SJSA1 (cell line): ENCODE results near the gene FUT7. TPM values are rescaled to one million over a fixed set of nuclear protein-coding genes. Genes with fewer than 3 reads are reported as not detected.
"Not testable (repeated sequence)": the region's sequence is repeated elsewhere in the genome, so short reads cannot be mapped to it uniquely, and the experiment has no call there.

Source experiments
- DNase-seq, 2 experiments: peaks; one replicate each; pipeline ENCODE4 v3.0.0-alpha.2; 2015 to 2020; ENCODE audit warnings: low spot score in 2 of 2, low read depth in 1 of 2
- H3K27ac ChIP-seq: fragments of 250-450 bp; sonication (Bioruptor Pico); 2 replicates; pipeline ENCODE4 v1.5.1; 2020; ENCODE audit warnings: mild to moderate bottlenecking, moderate library complexity
- H3K27me3 ChIP-seq: fragments of 250-450 bp; sonication (Bioruptor Pico); replicated peaks from 2 replicates; pipeline ENCODE4 v1.5.1; 2020; ENCODE audit warnings: mild to moderate bottlenecking, moderate library complexity
- H3K36me3 ChIP-seq: fragments of 250-450 bp; sonication (Bioruptor Pico); 2 replicates; pipeline ENCODE4 v1.5.1; 2020; ENCODE audit warnings: mild to moderate bottlenecking
- H3K4me1 ChIP-seq: fragments of 250-450 bp; sonication (Bioruptor Pico); replicated peaks from 2 replicates; pipeline ENCODE4 v1.6.1; 2021; ENCODE audit warnings: mild to moderate bottlenecking
- H3K4me3 ChIP-seq: fragments of 250-450 bp; sonication (Bioruptor Pico); 2 replicates; pipeline ENCODE4 v1.5.1; 2020; ENCODE audit warnings: mild to moderate bottlenecking
- H3K9me3 ChIP-seq: fragments of 250-450 bp; sonication (Bioruptor Pico); replicated peaks from 2 replicates; pipeline ENCODE4 v1.5.1; 2020; ENCODE audit warnings: mild to moderate bottlenecking
- total RNA-seq: library from RNA; depleted of rRNA; stranded (reverse); fragments of >200 nt; shearing (Covaris generic); gene quantifications from 2 replicates; pipeline ENCODE4 v1.2.3, GENCODE V29; 2014

The FUT7 gene
- total RNA-seq, 1 experiment from 2014 or later, result not detected

- no peaks in the 10 kb centered on the region; the same call in 1 of the 2 replicates for H3K4me1 ChIP-seq
- H3K36me3 ChIP-seq, result no peaks in the 10 kb centered on the region
- H3K4me3 ChIP-seq, result no peak overlapping the region
- no peak overlapping the region for H3K27ac ChIP-seq
- H3K27me3 ChIP-seq, result peaks cover 21% of the 10 kb centered on the region; the same call in 1 of the 2 replicates
- DNase-seq, result no peak
- no peaks in the 10 kb centered on the region for H3K9me3 ChIP-seq
These were observed 5.6 kb upstream of the FUT7 start for GRCh38 chr9:137037483-137037882.

GRCh38 chr9:137037035-137037434 is 5.1 kb upstream of the FUT7 start:
- Histone ChIP-seq H3K4me1 (no peaks in the 10 kb centered on the region; the same call in 1 of the 2 replicates), H3K9me3 (no peaks in the 10 kb centered on the region), H3K27ac (no peak overlapping the region), H3K36me3 (no peaks in the 10 kb centered on the region), H3K27me3 (peaks cover 21% of the 10 kb centered on the region; the same call in 1 of the 2 replicates), H3K4me3 (no peak overlapping the region)
- DNase-seq, result no peak

- Histone ChIP-seq H3K27me3 (peaks cover 16% of the 10 kb centered on the region; the same call in 1 of the 2 replicates), H3K27ac (no peak overlapping the region), H3K4me3 (no peak overlapping the region), H3K36me3 (no peaks in the 10 kb centered on the region), H3K4me1 (no peaks in the 10 kb centered on the region; the same call in 1 of the 2 replicates), H3K9me3 (no peaks in the 10 kb centered on the region)
- no peak for DNase-seq
These were observed 4.0 kb upstream of the FUT7 start for GRCh38 chr9:137035937-137036336.

- H3K36me3 ChIP-seq, result no peaks in the 10 kb centered on the region
- no peak for DNase-seq
- H3K4me1 ChIP-seq, result no peaks in the 10 kb centered on the region; the same call in 1 of the 2 replicates
- no peak overlapping the region for H3K27ac ChIP-seq
- no peak overlapping the region for H3K4me3 ChIP-seq
- H3K27me3 ChIP-seq, result peaks cover 16% of the 10 kb centered on the region; the same call in 1 of the 2 replicates
- no peaks in the 10 kb centered on the region for H3K9me3 ChIP-seq
These were observed 3.6 kb upstream of the FUT7 start for GRCh38 chr9:137035507-137035834.

- H3K36me3 ChIP-seq, result no peaks in the 10 kb centered on the region
These were observed 3.0 kb upstream of the FUT7 start for GRCh38 chr9:137034709-137035506.

GRCh38 chr9:137034039-137034708 is 2.3 kb upstream of the FUT7 start:
- no peak for DNase-seq
- H3K9me3 ChIP-seq, result no peaks in the 10 kb centered on the region
- H3K4me3 ChIP-seq, result no peak overlapping the region
- no peak overlapping the region for H3K27ac ChIP-seq
- H3K4me1 ChIP-seq, result no peaks in the 10 kb centered on the region; the same call in none of the 2 replicates
- H3K27me3 ChIP-seq, result peaks cover 16% of the 10 kb centered on the region; the same call in 1 of the 2 replicates
- no peaks in the 10 kb centered on the region for H3K36me3 ChIP-seq

More at GRCh38 chr9:137034709-137035506, 3.0 kb upstream of the FUT7 start:
- Histone ChIP-seq H3K4me3 (no peak overlapping the region), H3K27ac (no peak overlapping the region), H3K27me3 (peaks cover 16% of the 10 kb centered on the region; the same call in 1 of the 2 replicates), H3K9me3 (no peaks in the 10 kb centered on the region), H3K4me1 (no peaks in the 10 kb centered on the region; the same call in 1 of the 2 replicates)
- peak; percentile 49 to 72 for DNase-seq

- not testable (repeated sequence) for H3K4me1 ChIP-seq, DNase-seq, H3K4me3 ChIP-seq, H3K9me3 ChIP-seq, H3K36me3 ChIP-seq, H3K27ac ChIP-seq
- H3K27me3 ChIP-seq, result peaks cover 18% of the 10 kb centered on the region
These were observed 1.6 kb upstream of the FUT7 start for GRCh38 chr9:137033481-137033880.

GRCh38 chr9:137032858-137033257 is 970 bp upstream of the FUT7 start:
- Histone ChIP-seq H3K36me3 (no peaks in the 10 kb centered on the region), H3K4me1 (peaks cover 9% of the 10 kb centered on the region), H3K27me3 (peaks cover 16% of the 10 kb centered on the region), H3K4me3 (no peak overlapping the region), H3K27ac (no peak overlapping the region), H3K9me3 (no peaks in the 10 kb centered on the region)
- no peak for DNase-seq

- H3K27me3 ChIP-seq, result peaks cover 19% of the 10 kb centered on the region
- no peak overlapping the region for H3K27ac ChIP-seq
- H3K9me3 ChIP-seq, result no peaks in the 10 kb centered on the region
- peaks cover 14% of the 10 kb centered on the region for H3K4me1 ChIP-seq
- no peak overlapping the region for H3K4me3 ChIP-seq
- H3K36me3 ChIP-seq, result no peaks in the 10 kb centered on the region
- no peak for DNase-seq
These were observed 1.1 kb downstream of the FUT7 start for GRCh38 chr9:137030538-137031527.

GRCh38 chr9:137030006-137030405 is 1.9 kb downstream of the FUT7 start:
- H3K4me1 ChIP-seq, result peaks cover 14% of the 10 kb centered on the region
- peaks cover 14% of the 10 kb centered on the region for H3K27me3 ChIP-seq
- no peak for DNase-seq
- no peaks in the 10 kb centered on the region for H3K36me3 ChIP-seq
- H3K9me3 ChIP-seq, result no peaks in the 10 kb centered on the region
- no peak overlapping the region for H3K4me3 ChIP-seq
- no peak overlapping the region for H3K27ac ChIP-seq

GRCh38 chr9:137029058-137029936 is 2.6 kb downstream of the FUT7 start:
- H3K4me1 ChIP-seq, result peaks cover 14% of the 10 kb centered on the region
- H3K9me3 ChIP-seq, result no peaks in the 10 kb centered on the region
- peak; percentile 66 to 77 for DNase-seq
- H3K36me3 ChIP-seq, result no peaks in the 10 kb centered on the region
- H3K27me3 ChIP-seq, result peaks cover 9% of the 10 kb centered on the region
- no peak overlapping the region for H3K4me3 ChIP-seq
- H3K27ac ChIP-seq, result no peak overlapping the region

- Histone ChIP-seq H3K27ac (no peak overlapping the region), H3K4me1 (peaks cover 14% of the 10 kb centered on the region), H3K27me3 (peaks cover 9% of the 10 kb centered on the region), H3K9me3 (no peaks in the 10 kb centered on the region), H3K4me3 (0 out of 2 replicates have a peak overlapping the region, but pooled peaks have one; percentile 11), H3K36me3 (no peaks in the 10 kb centered on the region)
- DNase-seq, result no peak
These were observed 3.4 kb downstream of the FUT7 start for GRCh38 chr9:137028263-137029057.
